ENCODE measurements around the gene TMEM63A. TPM values are rescaled to one million over a fixed set of nuclear protein-coding genes. Genes with fewer than 3 reads are reported as not detected.
A peak's percentile ranks its signal among the peaks of the same experiment; 100 is the strongest.

Gene TMEM63A
- polyA plus RNA-seq, 1 donor (not counting 4 experiments of a cell fraction or from before 2014, with no cell fraction given), result 16.5 TPM

DNA sequence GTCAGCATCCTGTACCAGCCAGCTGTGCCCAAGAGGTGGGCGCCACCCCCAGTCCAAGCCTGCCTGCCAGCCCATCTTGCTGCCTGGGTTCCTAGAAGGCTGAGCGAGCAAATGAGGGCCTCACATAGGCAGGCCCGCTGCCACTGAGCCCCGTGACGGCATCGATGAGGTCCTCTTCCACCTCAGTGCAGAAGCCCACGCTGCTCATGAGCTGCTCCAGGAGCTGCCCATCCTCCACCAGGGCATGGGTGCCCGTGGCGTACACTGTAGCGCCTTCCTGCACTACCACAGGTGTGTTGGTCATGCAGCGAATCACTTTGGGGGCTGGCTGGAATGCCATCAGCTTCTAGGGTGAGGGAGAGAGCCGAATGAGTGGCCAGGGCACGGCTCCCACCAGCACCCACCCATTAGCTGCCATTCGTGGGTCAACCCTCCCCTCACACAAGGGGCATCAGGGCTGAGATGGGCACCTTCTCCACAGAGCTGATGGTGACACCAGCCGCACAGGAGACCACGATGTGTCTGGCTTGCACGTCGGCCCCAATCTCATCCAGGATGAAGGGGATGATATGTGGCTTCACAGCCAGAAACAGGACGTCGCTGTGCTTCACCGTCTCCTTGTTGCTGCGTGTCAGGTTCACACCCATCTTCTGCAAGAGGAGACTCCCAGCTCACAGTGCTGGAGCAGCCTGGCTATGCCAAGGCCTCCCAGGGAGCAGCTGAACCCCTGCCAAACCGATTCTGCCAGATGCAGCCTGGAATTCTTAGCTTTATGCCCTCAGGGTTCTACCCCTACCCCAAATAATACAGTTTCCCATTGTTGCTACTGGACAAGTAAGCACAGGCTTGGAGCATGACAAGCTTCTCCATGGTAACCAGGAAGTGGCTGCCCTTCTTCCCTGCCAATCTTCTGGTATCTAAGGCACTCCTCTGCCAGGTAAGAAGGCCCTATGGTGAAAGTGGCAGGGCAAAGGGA is 39.8 kb upstream of the TMEM63A start:
- peaks cover 7% of the 10 kb centered on the region for H4K20me1 ChIP-seq (ENCODE audit: control insufficient read depth, extremely low read depth, insufficient read depth, low read length)
- H3K9me3 ChIP-seq (ENCODE audit: control insufficient read depth, low read depth, low read length), result no peaks in the 10 kb centered on the region
- H2AFZ ChIP-seq (ENCODE audit: control insufficient read depth, low read length), result no peak overlapping the region
- FAIRE-seq (peak; percentile 94), DNase-seq (ENCODE audit: low read depth, low spot score) (peak; percentile 96)
- H3K9ac ChIP-seq (ENCODE audit: control insufficient read depth, extremely low read depth, insufficient read depth, low read length), result peak overlapping the region; percentile 95
- dilution Hi-C loops (cut with MboI; ENCODE audit: extremely low pct_ligation_motif_present, low sequenced_read_pairs), result no loop called here
- TF ChIP-seq, protein P1, sequence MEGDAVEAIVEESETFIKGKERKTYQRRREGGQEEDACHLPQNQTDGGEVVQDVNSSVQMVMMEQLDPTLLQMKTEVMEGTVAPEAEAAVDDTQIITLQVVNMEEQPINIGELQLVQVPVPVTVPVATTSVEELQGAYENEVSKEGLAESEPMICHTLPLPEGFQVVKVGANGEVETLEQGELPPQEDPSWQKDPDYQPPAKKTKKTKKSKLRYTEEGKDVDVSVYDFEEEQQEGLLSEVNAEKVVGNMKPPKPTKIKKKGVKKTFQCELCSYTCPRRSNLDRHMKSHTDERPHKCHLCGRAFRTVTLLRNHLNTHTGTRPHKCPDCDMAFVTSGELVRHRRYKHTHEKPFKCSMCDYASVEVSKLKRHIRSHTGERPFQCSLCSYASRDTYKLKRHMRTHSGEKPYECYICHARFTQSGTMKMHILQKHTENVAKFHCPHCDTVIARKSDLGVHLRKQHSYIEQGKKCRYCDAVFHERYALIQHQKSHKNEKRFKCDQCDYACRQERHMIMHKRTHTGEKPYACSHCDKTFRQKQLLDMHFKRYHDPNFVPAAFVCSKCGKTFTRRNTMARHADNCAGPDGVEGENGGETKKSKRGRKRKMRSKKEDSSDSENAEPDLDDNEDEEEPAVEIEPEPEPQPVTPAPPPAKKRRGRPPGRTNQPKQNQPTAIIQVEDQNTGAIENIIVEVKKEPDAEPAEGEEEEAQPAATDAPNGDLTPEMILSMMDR (optimal IDR thresholded peaks at IDR 0.05 in 1 of 3, IDR thresholded peaks at IDR 0.05 in 1 of 3, conservative IDR thresholded peaks at IDR 0.05 in 1 of 3; ENCODE audit: extremely low read depth in 1 of 3, insufficient read depth in 2 of 3, low read length in 3 of 3), result no peak
- no peak for TF ChIP-seq EZH2 (IDR thresholded peaks at IDR 0.05; ENCODE audit: low read length)
- H3K36me3 ChIP-seq (ENCODE audit: control insufficient read depth in 2 of 2, extremely low read depth in 1 of 2, insufficient read depth in 2 of 2, low read length in 2 of 2), result peaks cover 4 to 22% of the 10 kb centered on the region in 2 experiments
- H3K27me3 ChIP-seq (ENCODE audit: control insufficient read depth, extremely low read depth, insufficient read depth, low read length), result no peaks in the 10 kb centered on the region
- peaks cover 6% of the 10 kb centered on the region for H3K9me1 ChIP-seq (ENCODE audit: control insufficient read depth, extremely low read depth, insufficient read depth, low read length)
- H3K4me1 ChIP-seq (ENCODE audit: control insufficient read depth, extremely low read depth, insufficient read depth, low read length), result peaks cover 44% of the 10 kb centered on the region
- peak overlapping the region; percentile 93 for H3K4me2 ChIP-seq (ENCODE audit: control insufficient read depth, extremely low read depth, insufficient read depth, low read depth, low read length)
- H3K4me3 ChIP-seq (ENCODE audit: control insufficient read depth in 2 of 3, extremely low read depth in 1 of 3, insufficient read depth in 2 of 3, low read depth in 1 of 3, low read length in 3 of 3), result peak overlapping the region; percentile 12 to 98 (median 97)
- H3K27ac ChIP-seq (ENCODE audit: control insufficient read depth, insufficient read depth, low read length), result peak overlapping the region; percentile 77
- peaks cover 11% of the 10 kb centered on the region for H3K79me2 ChIP-seq (ENCODE audit: control insufficient read depth, insufficient read depth, low read length)

DNA sequence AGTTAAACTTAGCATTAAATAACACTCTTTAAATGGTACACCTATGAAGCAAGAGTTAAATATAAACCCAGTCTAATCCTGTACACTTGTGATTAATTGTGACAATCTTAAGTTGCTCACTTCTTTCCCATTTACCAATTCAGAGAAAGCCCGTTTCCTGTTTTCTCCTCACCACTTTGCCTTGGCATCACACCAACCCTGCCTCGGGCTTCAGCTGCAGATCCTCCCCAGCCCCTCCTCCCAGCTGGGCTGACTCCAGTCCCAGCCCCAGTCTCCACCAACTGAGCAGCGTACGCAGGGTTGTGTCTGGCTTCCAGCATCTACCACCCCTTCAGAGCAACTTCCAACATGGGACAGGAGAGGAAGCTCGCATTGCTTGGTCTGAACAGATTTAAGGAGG is 37.7 kb upstream of the TMEM63A start:
- peak overlapping the region; percentile 73 for H3K27ac ChIP-seq (ENCODE audit: control insufficient read depth, insufficient read depth, low read length)
- H2AFZ ChIP-seq (ENCODE audit: control insufficient read depth, low read length), result no peak overlapping the region
- H3K9ac ChIP-seq (ENCODE audit: control insufficient read depth, extremely low read depth, insufficient read depth, low read length), result peak overlapping the region; percentile 60
- TF ChIP-seq, protein P1 (optimal IDR thresholded peaks at IDR 0.05 in 1 of 3, IDR thresholded peaks at IDR 0.05 in 1 of 3, conservative IDR thresholded peaks at IDR 0.05 in 1 of 3; ENCODE audit: extremely low read depth in 1 of 3, insufficient read depth in 2 of 3, low read length in 3 of 3), result no peak
- TF ChIP-seq EZH2 (IDR thresholded peaks at IDR 0.05; ENCODE audit: low read length), result no peak
- H3K79me2 ChIP-seq (ENCODE audit: control insufficient read depth, insufficient read depth, low read length), result peaks cover 11% of the 10 kb centered on the region
- H3K36me3 ChIP-seq (ENCODE audit: control insufficient read depth in 2 of 2, extremely low read depth in 1 of 2, insufficient read depth in 2 of 2, low read length in 2 of 2), result peaks cover 4 to 22% of the 10 kb centered on the region in 2 experiments
- H3K27me3 ChIP-seq (ENCODE audit: control insufficient read depth, extremely low read depth, insufficient read depth, low read length), result no peaks in the 10 kb centered on the region
- peak; percentile 93 for FAIRE-seq
- peak; percentile 48 for DNase-seq (ENCODE audit: low read depth, low spot score)
- no peak overlapping the region for H3K4me3 ChIP-seq (ENCODE audit: control insufficient read depth in 2 of 3, extremely low read depth in 1 of 3, insufficient read depth in 2 of 3, low read depth in 1 of 3, low read length in 3 of 3)
- H3K9me1 ChIP-seq (ENCODE audit: control insufficient read depth, extremely low read depth, insufficient read depth, low read length), result peaks cover 9% of the 10 kb centered on the region
- H4K20me1 ChIP-seq (ENCODE audit: control insufficient read depth, extremely low read depth, insufficient read depth, low read length), result peaks cover 7% of the 10 kb centered on the region
- dilution Hi-C loops (cut with MboI; ENCODE audit: extremely low pct_ligation_motif_present, low sequenced_read_pairs), result no loop called here
- H3K4me1 ChIP-seq (ENCODE audit: control insufficient read depth, extremely low read depth, insufficient read depth, low read length), result peaks cover 65% of the 10 kb centered on the region
- H3K4me2 ChIP-seq (ENCODE audit: control insufficient read depth, extremely low read depth, insufficient read depth, low read depth, low read length), result peak overlapping the region; percentile 50
- no peaks in the 10 kb centered on the region for H3K9me3 ChIP-seq (ENCODE audit: control insufficient read depth, low read depth, low read length)

All from keratinocyte (primary cell).